Ovary (tissue), 3 donors: ENCODE results near the gene ANAPC1.

ENCODE experiments used
- POLR2A ChIP-seq: fragments of 450-650 bp; IDR thresholded peaks from one replicate; pipeline ENCODE4 v1.6.1; 2017; ENCODE audit warnings: antibody characterized with exemption, mild to moderate bottlenecking, moderate library complexity
- TF ChIP-seq, protein P1 (sequence below), 3 donors: fragments of 450-650 bp in 2 of 3; fragments of 200-600 bp in 1 of 3; IDR thresholded peaks; one replicate each; pipeline versions ENCODE4 v1.5.1 to v1.8.0; 2016 to 2022; ENCODE audit warnings: antibody characterized with exemption in 3 of 3, mild to moderate bottlenecking in 1 of 3
- donor health status: DM: no; HTN: no; CAD: no.

DNA sequence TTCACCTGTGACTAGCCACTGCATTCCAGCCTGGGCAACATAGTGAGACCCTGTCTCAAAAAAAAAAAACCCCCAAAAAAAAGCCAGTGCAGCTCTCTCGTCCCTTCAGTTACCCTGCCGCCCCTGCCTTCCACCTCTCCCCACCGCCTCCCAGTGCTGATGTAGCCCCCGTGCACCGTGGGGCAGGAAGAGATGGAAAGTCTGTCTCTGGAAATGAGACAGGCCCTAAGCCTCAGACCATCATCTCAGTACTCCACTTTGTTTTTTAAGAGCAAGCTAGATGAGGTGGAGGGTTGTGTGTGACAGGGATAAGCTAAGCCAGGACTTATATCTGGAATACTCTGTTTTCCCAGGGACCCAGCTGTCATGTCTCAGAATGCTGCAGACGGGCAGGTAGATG lies 46.4 kb upstream of the ANAPC1 start:
- TF ChIP-seq, protein P1, sequence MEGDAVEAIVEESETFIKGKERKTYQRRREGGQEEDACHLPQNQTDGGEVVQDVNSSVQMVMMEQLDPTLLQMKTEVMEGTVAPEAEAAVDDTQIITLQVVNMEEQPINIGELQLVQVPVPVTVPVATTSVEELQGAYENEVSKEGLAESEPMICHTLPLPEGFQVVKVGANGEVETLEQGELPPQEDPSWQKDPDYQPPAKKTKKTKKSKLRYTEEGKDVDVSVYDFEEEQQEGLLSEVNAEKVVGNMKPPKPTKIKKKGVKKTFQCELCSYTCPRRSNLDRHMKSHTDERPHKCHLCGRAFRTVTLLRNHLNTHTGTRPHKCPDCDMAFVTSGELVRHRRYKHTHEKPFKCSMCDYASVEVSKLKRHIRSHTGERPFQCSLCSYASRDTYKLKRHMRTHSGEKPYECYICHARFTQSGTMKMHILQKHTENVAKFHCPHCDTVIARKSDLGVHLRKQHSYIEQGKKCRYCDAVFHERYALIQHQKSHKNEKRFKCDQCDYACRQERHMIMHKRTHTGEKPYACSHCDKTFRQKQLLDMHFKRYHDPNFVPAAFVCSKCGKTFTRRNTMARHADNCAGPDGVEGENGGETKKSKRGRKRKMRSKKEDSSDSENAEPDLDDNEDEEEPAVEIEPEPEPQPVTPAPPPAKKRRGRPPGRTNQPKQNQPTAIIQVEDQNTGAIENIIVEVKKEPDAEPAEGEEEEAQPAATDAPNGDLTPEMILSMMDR (IDR thresholded peaks at IDR 0.05): no peak
- no peak for TF ChIP-seq POLR2A
